Skeletal muscle satellite cell (primary cell): ENCODE measurements around the gene INO80.
"Not testable (repeated sequence)": the region's sequence is repeated elsewhere in the genome, so short reads cannot be mapped to it uniquely, and the experiment has no call there.

Source experiments
- H3K27me3 ChIP-seq: 2 replicates; pipeline ENCODE4 v1.7.0; 2013; ENCODE audit warnings: low read length; ENCODE audit not compliant: control insufficient read depth, insufficient read depth
- H3K36me3 ChIP-seq: 2 replicates; pipeline ENCODE4 v1.7.0; 2013; ENCODE audit warnings: mild to moderate bottlenecking, control low read depth, low read length; ENCODE audit not compliant: insufficient read depth
- H3K4me1 ChIP-seq: 2 replicates; pipeline ENCODE4 v1.7.0; 2013; ENCODE audit warnings: low read length; ENCODE audit not compliant: control insufficient read depth, insufficient read depth
- H3K4me2 ChIP-seq: 2 replicates; pipeline ENCODE4 v1.7.0; 2013; ENCODE audit warnings: mild to moderate bottlenecking, low read length
- H3K4me3 ChIP-seq: 2 replicates; pipeline ENCODE4 v1.7.0; 2013; ENCODE audit warnings: low read length
- H3K9ac ChIP-seq: 2 replicates; pipeline ENCODE4 v1.7.0; 2013; ENCODE audit warnings: mild to moderate bottlenecking, low read depth, low read length, moderate library complexity
- H3K9me3 ChIP-seq: replicated peaks from 2 replicates; pipeline ENCODE4 v1.7.0; 2013; ENCODE audit warnings: mild to moderate bottlenecking, control low read depth, low read length

INO80 gene

GRCh38 chr15:40976819-40977218 lies 139.3 kb downstream of the INO80 start:
- H3K27me3 ChIP-seq, result no peaks in the 10 kb centered on the region

GRCh38 chr15:40974879-40975278 lies 141.2 kb downstream of the INO80 start:
- Histone ChIP-seq H3K27me3 (no peaks in the 10 kb centered on the region), H3K4me3 (no peak overlapping the region), H3K36me3 (peaks cover 40% of the 10 kb centered on the region), H3K9me3 (no peaks in the 10 kb centered on the region), H3K9ac (no peak overlapping the region), H3K4me1 (peaks cover 16% of the 10 kb centered on the region), H3K4me2 (no peak overlapping the region)

More at GRCh38 chr15:40976819-40977218, 139.3 kb downstream of the INO80 start:
- no peaks in the 10 kb centered on the region for H3K9me3 ChIP-seq
- H3K36me3 ChIP-seq, result peaks cover 60% of the 10 kb centered on the region
- H3K4me2 ChIP-seq, result no peak overlapping the region
- H3K4me1 ChIP-seq, result peaks cover 15% of the 10 kb centered on the region
- no peak overlapping the region for H3K9ac ChIP-seq
- H3K4me3 ChIP-seq, result no peak overlapping the region

- H3K9ac ChIP-seq, result no peak overlapping the region
- no peaks in the 10 kb centered on the region for H3K9me3 ChIP-seq
- H3K27me3 ChIP-seq, result peaks cover 3% of the 10 kb centered on the region
- no peaks in the 10 kb centered on the region for H3K36me3 ChIP-seq
- H3K4me1 ChIP-seq, result peaks cover 16% of the 10 kb centered on the region
- no peak overlapping the region for H3K4me3 ChIP-seq
- H3K4me2 ChIP-seq, result no peak overlapping the region
These were observed 146.7 kb downstream of the INO80 start for GRCh38 chr15:40969363-40969762.

GRCh38 chr15:40968290-40969085 lies 147.6 kb downstream of the INO80 start:
- no peak overlapping the region for H3K4me2 ChIP-seq
- H3K9me3 ChIP-seq, result no peaks in the 10 kb centered on the region
- no peak overlapping the region for H3K4me3 ChIP-seq
- H3K4me1 ChIP-seq, result peaks cover 16% of the 10 kb centered on the region
- H3K9ac ChIP-seq, result no peak overlapping the region
- H3K36me3 ChIP-seq, result no peaks in the 10 kb centered on the region
- peaks cover 4% of the 10 kb centered on the region for H3K27me3 ChIP-seq

GRCh38 chr15:40964634-40965033 lies 151.4 kb downstream of the INO80 start:
- Histone ChIP-seq H3K36me3 (no peaks in the 10 kb centered on the region), H3K9ac (no peak overlapping the region), H3K4me3 (no peak overlapping the region), H3K4me1 (no peaks in the 10 kb centered on the region), H3K27me3 (peaks cover 4% of the 10 kb centered on the region), H3K4me2 (no peak overlapping the region), H3K9me3 (no peaks in the 10 kb centered on the region)

GRCh38 chr15:40964006-40964405 lies 152.1 kb downstream of the INO80 start:
- Histone ChIP-seq H3K36me3 (no peaks in the 10 kb centered on the region), H3K4me2 (no peak overlapping the region), H3K4me1 (no peaks in the 10 kb centered on the region), H3K9ac (no peak overlapping the region), H3K4me3 (no peak overlapping the region), H3K27me3 (peaks cover 4% of the 10 kb centered on the region), H3K9me3 (no peaks in the 10 kb centered on the region)

GRCh38 chr15:40963201-40963600 lies 152.9 kb downstream of the INO80 start:
- no peak overlapping the region for H3K9ac ChIP-seq
- no peak overlapping the region for H3K4me2 ChIP-seq
- no peaks in the 10 kb centered on the region for H3K9me3 ChIP-seq
- no peak overlapping the region for H3K4me3 ChIP-seq
- H3K36me3 ChIP-seq, result no peaks in the 10 kb centered on the region
- no peaks in the 10 kb centered on the region for H3K4me1 ChIP-seq
- peaks cover 4% of the 10 kb centered on the region for H3K27me3 ChIP-seq

GRCh38 chr15:40962317-40962716 lies 153.8 kb downstream of the INO80 start:
- not testable (repeated sequence) for H3K36me3 ChIP-seq, H3K4me1 ChIP-seq, H3K9me3 ChIP-seq, H3K9ac ChIP-seq, H3K27me3 ChIP-seq, H3K4me2 ChIP-seq, H3K4me3 ChIP-seq

GRCh38 chr15:40961740-40962139 lies 154.3 kb downstream of the INO80 start:
- not testable (repeated sequence) for H3K36me3 ChIP-seq, H3K4me3 ChIP-seq, H3K4me2 ChIP-seq, H3K4me1 ChIP-seq, H3K9me3 ChIP-seq, H3K27me3 ChIP-seq, H3K9ac ChIP-seq

- Histone ChIP-seq H3K4me3 (no peak overlapping the region), H3K9me3 (no peaks in the 10 kb centered on the region), H3K4me2 (no peak overlapping the region), H3K27me3 (peaks cover 4% of the 10 kb centered on the region), H3K4me1 (peaks cover 6% of the 10 kb centered on the region), H3K36me3 (no peaks in the 10 kb centered on the region), H3K9ac (no peak overlapping the region)
These were observed 155.2 kb downstream of the INO80 start for GRCh38 chr15:40960925-40961324.

- Histone ChIP-seq H3K9me3 (no peaks in the 10 kb centered on the region), H3K4me3 (no peak overlapping the region), H3K36me3 (no peaks in the 10 kb centered on the region), H3K27me3 (peaks cover 4% of the 10 kb centered on the region), H3K9ac (no peak overlapping the region), H3K4me2 (no peak overlapping the region), H3K4me1 (peaks cover 6% of the 10 kb centered on the region)
These were observed 155.8 kb downstream of the INO80 start for GRCh38 chr15:40960151-40960885.
